NCI-H1105 (cell line): ENCODE measurements around the gene SLC25A11.

Source experiments
- DNase-seq: peaks from one replicate; lab custom pipeline; 2025; lab: John Stamatoyannopoulos, UW

The SLC25A11 gene

DNA sequence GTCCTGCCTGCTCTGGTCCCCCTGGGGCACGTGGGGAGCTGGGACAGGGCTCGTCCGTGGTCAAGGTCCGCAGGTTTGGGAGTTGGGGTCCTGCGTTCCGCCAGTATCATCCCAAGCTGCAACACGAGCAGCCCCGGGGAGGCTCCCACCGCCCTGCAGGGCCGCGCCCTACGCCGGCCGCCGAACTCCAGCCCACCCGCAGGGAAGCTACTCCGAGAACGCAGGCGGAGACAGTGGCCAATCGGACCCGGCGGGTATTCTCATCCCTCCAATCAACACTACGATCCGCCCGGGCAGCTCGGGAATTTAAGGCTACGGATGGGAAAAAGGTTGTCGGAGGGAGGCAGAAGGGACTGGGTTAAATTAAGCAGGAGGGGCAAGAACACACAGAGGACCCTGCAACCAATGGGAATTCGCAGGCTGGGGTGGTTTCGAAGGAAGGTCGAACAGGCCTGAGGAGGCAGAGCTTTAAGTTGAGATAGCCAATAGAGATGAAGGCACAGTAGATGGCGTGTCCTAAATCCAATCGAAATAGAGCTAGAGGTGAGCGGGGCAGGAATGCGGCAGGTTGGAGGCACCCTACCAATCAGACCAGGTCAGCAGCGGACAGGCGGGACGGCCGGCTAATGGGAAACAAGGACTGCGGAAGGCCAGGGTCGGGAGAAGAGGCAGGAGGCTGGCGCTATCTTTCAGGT lies 27.1 kb upstream of the SLC25A11 start:
- DNase-seq, result peak; percentile 99

DNA sequence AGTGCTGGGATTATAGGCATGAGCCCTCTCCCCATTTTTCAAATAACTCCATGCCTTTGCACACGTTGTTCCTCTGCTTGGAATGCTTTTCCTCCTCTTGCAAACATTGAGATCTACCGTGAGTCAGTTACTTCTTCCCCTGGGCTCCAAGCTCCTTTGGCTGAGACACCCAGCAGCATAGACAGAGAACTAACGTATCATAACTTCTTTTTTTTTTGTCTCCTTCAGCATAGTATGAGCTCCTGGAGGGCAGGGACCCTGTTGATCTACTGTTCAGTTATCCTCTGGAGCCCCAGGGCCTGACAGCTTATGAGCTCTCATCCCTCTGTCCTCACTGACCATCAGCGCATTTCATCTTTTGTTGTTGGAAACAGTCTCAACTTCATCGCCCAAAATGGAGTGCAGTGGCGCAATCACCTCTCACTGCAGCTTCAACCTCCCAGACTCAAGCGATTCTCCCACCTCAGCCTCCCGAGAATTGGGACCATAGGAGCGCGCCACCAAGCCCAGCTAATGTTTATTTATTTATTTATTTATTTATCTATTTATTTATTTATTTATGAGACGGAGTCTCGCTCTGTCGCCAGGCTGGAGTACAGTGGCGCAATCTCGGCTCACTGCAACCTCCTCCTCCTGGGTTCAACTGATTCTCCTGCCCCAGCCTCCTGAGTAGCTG lies 25.6 kb upstream of the SLC25A11 start:
- no peak for DNase-seq

DNA sequence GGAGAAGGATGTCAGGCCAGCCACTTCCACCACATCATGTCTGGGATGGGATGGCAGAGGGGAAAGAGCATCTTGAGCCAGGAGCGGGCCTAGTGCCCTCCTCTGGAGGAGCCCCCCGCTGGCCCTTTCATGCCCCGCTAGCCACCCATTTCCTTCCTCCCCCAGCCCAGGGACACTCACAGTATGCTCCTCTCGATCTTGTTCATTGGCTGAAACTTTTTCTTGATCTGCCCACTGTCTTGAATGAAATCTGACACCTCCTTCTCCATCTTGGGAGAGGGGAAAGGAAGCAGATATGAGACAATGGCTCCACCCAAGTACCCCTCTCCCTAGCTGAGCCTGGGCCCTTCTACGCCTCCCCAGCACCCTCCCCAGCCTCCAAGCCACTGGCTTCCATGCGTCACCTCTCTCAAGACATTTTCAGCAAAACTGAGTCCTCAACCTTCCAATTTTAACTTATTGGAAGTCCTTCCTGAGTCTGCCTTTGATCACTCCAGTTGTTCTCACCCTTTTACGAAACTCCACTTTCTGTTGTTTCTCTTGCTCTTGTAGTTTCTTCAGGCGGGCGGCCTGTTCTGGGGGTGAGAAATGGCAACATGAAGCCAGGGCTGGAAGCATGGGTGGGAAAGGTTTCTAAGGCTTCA lies 20.6 kb upstream of the SLC25A11 start:
- DNase-seq, result no peak

DNA sequence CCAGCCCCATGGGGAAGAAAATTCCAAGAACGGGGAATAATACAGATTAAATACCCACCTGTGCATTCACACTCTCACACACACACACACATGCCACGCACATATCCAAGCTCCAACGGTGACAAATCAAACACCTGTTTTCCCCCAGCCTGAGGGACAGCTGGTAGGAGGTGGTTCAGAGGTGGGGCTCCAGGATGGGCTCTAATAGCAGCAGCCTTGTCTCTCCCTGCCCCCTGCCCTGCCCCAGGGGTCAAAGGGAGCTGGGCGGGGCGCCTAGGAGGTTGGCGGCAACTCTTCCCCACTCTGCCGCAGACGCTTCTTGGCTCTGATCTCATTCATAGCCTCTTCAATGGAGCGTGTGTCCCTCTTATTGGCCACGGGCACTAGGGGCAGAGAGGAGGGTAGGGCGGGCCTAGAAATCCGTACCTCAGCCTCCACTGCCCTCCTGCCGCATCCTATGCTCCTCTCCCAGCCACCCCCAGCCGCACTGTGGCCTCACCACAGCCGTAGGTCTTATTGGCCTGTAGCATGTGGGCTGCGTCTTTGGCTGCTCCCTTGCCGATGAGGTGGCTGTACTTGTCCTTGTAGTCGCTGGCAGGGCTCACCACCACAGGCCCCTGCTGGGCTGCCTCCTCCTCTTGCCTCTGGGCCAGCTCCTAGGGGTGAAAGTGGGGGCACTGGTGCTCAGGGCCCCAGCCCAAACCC lies 19.6 kb upstream of the SLC25A11 start:
- no peak for DNase-seq

DNA sequence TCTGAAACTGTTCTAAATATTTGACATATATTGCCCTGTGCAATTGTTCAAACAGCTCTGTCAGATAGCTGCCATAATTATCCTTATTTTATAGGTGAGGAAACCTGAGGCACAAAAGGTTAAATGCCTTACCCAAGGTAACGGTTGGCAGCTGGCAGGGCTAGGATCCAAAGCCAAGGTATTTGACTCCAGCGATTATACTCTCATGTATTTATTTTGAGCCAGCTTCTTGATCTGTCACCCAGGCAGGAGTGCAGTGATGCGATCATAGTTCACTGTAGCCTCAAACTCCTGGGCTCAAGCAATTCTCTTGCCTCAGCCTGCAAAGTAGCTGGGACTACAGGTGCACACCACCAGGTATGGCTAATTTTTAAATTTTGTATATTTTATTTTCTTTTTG lies 18.3 kb upstream of the SLC25A11 start:
- DNase-seq, result no peak

DNA sequence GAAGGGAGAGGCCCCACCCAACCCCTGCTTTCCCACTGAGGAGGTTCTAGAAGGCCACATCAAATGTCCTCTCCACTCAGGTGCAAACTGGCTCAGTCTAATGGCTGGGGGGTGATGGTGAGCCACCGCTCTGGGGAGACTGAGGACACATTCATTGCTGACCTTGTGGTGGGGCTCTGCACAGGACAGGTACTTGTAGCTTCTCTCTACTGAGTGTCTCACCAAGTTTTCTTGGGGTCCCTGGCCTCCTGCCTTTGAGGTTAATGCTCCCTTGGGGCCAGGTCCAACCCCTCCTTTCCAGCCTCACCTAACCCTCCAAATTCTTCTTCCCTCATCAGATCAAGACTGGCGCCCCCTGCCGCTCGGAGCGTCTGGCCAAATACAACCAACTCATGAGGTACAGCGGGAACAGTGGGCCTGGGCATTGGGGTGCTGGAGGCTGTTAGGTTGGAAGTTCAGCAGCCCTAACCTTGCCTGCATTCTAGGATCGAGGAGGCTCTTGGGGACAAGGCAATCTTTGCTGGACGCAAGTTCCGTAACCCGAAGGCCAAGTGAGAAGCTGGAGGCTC lies 16.7 kb upstream of the SLC25A11 start:
- no peak for DNase-seq

DNA sequence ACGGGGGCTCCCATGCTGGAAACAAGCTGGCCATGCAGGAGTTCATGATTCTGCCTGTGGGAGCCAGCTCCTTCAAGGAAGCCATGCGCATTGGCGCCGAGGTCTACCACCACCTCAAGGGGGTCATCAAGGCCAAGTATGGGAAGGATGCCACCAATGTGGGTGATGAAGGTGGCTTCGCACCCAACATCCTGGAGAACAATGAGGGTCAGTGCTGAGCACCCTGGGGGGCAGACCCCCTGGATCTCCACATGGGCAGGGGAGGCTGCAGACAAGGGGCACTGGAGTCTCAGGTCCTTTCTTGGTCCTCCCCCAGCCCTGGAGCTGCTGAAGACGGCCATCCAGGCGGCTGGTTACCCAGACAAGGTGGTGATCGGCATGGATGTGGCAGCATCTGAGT lies 15.2 kb upstream of the SLC25A11 start:
- DNase-seq, result no peak

DNA sequence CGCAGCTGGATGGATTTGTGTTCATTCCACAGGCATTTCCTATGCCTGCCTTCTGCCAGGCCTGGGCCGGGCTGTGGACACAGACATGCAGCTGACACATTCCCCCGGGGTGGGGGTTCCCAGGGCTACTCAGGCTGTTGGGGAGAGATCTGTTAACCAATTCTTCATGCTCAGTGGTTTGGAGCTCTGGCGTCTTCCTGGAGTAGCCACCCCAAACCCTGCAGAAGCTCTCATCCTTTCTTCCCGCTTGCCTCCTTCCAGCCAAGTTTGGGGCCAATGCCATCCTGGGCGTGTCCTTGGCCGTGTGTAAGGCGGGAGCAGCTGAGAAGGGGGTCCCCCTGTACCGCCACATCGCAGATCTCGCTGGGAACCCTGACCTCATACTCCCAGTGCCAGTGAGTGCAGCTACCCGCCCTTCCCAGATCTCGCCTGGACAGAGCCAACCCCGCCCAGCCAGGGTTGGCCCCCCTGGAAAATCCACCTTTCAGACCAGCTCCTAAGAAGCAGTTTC lies 13.7 kb upstream of the SLC25A11 start:
- DNase-seq, result no peak

DNA sequence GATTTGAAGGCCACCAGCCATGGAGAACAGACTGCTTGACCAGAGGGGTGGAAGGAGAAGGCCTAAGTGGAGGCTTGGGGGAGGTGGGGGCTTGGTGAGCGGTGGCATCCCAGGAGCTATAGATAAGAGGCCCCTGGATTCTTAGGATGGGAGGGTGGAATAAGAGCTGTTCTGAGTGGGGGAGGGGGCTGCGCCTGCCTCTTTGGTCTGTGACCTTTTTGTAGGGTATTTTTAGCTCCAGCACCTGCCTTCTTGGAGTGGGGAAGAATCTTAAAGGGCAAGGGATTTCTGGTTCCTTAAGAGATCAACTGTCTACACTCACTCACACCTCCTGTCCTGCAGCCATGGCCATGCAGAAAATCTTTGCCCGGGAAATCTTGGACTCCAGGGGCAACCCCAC lies 11.6 kb upstream of the SLC25A11 start:
- no peak for DNase-seq

DNA sequence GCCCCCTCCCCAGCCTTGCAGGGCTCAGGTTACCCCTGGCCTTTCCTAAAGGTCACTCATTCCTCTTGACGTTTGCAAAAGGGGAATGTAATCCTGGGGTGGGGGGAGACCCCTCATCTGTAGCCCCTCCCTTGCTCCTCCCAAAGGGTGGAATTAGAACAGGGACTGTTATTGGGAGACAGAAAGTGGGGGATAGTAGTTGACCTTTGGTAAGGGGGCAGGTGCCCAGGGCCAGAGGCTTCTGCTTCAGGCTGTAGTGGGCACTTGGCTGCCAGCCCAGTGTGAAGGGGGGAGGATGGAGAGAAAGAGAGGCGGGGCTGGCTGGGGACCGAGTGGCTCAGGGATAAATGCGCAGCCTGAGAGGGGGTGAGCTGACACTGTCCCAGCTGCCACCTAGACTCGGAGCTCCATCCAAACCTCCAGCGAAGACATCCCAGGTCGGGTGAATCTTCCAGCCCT lies 10.9 kb upstream of the SLC25A11 start, which contains the start of gene ENO3:
Gene ENO3, plus strand, starts transcription at position 374 of the 459 bp plus-strand sequence. CDS start 711 bp downstream, outside the sequence.
- peak; percentile 57 for DNase-seq

DNA sequence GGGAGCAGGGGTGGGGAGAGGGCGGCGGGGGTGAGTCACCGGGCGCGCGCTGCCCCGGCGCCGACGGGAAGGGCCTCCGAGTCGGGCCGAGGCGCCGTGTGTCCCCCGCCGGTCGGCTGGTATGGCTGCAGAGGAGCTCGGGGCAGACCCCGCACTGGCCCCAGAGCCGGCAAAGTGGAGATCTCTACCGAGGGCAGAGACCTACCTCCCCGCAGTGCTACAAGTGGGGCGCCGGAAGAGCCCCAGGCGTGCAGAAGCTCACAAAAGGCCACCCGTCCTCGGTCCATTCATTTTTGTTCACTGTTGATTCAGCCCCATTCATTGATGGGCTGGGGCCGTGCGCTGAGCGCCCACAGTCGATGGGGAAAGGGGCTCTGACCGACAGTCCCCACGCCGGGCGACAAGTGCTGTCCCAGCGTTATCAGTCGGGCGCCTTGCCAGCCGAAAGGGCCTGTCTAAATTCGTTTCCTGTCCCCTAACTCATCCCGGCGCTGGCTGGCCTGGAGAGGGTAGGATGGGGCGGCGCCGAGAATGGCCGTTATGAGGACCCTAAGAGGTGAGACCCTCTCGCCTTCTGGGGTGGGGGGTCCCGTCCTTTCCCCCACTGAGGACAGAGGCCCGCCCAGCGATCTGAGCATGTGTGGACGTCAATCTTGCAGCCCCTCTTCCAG lies 10.4 kb upstream of the SLC25A11 start:
- DNase-seq, result peak; percentile 30

DNA sequence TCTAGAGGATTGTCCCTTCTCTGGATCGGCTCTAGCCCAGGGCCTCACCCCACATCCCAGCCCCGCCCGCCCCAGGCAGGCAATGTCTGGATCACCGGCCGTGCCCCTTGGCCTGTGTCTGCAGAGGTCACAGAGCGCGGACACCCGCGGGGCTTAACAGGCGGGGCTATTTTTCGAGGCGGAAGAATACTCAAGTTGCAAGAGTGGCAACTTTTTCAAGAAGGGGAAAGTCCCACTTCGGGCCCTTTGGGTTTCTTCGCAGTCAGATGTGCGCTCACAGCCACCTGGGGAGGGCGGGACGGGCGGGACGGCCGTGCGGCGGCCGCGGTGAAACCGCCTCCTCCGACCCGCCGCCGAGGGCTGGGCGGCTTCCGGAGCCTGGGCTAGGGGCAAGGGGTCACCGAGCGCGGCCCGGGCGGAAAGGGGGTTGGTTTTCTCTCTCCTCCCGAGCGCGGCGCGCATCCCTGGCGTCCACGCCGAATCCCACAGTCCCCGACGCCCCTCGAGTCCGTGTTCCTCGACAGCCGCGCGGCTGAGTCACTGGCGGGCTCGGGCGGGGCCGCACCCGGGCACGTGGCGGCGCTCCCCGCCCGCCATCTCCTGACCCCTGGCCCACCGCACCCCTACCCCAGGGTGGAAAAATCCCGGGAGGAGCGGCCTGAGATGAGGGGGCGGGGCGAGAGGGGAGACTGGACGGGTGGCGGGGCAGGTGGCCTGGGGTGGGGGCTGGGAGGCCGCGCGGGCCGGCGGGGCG lies 9.7 kb upstream of the SLC25A11 start:
- DNase-seq, result peak; percentile 71

DNA sequence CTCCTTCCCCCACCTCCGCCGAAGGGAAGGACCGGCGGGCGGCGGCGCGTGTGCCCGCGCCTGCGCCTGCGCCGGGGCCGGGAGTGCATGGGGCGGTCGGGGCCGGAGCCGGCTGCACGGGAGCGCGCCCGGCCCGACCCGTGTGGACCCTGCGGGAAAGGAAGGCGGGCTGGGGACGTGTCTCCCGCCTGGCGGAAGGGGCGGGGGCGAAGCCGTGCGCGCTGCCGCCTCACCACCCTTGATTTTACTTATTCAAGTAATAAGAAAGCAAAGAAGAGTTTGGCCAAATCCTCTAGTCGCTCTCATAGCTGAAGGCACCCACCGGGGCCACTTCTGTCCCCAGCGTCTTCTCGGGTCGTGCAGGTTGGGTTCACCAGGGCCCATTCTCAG lies 9.1 kb upstream of the SLC25A11 start:
- peak; percentile 84 for DNase-seq

DNA sequence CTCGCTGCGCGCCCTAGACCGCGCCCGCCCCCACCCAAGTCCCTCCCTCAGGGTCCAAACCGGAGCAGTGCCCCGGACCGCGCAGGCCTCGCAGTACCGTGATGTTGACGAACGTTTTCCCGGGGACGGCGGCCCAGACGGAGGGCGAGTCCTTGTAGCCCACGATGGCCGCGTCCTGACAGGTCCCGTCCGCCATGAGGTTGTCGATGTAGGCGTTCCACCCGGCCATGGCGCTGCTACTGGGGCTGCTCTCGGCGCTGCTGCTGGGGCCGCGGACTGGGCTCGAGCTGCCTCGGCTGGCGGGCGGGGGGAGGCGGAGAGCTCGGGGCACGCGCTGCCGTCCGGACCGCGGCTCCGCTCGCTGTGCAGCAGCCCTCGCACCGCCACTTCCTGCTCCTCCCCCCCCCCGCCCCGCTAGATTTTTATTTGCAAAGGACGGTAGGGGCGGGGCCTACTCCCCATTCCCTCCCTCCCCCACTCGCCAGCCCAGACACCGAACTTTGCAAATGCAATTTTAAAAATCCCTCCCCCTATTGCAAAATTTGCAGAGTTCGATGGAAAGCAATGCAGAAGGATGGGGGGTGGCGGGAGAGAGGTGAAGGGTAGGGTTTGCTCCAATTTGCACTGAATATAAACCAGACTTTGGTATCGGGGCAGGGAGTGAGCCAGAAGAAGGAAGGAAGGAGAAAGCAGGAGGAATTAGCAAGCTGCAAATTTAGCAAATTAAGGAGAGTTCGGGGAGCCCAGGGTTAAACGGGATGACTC lies 8.5 kb upstream of the SLC25A11 start, which contains the start of gene PFN1:
Gene PFN1, minus strand, starts transcription at position 365 of the 765 bp plus-strand sequence. Its CDS starts 136 bp downstream, at position 229.
- DNase-seq, result peak; percentile 84

DNA sequence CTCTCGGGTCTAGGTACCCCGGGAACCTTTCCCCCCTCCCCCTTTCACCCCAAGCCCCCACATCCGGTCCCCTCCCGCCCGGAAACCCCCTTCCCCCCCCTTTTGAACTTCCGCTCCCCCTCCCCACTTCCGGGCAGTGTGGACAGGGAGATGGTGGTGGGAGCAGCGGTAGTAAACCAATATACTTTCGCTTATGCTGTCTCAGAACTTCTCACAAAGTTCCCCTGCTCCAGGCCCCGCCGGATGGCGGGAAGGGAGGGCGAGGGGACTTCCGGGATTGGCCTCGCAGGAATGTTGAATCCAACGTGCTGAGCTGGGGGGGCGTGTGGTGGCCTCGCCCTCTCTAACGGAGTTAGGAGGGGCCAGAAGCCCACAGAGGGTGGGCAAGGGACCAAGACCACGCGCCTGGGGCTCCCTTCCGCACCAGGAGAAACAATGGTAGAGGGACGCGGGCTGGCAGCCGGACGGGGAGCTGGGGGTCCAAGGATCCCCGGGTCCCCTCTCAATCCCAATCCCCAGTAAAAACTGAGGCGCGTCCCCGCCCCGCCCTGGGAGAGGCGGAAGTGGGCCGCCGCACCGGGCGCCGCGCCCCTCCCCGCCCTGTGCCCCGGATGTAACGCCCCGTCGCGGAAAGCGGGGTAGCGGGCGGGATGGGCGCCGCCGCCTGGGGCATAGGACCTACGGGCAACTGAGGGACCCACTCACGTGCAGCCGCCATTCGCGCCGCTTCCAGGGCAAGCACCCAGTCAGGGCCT lies 7.7 kb upstream of the SLC25A11 start:
- DNase-seq, result peak; percentile 48

DNA sequence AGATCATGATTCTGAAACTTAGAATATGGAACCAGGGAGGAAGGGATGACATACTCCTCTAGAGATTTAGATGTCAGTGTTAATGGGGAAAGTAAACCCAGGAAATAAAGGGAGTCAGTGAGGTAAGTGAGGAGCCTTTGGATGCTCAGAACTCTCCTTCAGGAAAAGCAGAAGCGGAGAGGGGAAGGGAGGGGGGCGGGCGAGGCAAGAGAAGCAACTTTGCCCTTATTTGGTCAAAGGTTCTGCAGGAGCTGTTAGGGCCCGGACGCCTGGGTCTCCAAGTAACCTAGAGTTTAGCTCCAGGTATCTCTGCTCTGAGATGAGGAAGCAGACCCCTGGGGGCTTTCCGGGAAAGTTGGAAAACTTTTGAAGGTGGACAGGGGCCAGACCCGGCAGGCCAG lies 7.2 kb upstream of the SLC25A11 start:
- no peak for DNase-seq

DNA sequence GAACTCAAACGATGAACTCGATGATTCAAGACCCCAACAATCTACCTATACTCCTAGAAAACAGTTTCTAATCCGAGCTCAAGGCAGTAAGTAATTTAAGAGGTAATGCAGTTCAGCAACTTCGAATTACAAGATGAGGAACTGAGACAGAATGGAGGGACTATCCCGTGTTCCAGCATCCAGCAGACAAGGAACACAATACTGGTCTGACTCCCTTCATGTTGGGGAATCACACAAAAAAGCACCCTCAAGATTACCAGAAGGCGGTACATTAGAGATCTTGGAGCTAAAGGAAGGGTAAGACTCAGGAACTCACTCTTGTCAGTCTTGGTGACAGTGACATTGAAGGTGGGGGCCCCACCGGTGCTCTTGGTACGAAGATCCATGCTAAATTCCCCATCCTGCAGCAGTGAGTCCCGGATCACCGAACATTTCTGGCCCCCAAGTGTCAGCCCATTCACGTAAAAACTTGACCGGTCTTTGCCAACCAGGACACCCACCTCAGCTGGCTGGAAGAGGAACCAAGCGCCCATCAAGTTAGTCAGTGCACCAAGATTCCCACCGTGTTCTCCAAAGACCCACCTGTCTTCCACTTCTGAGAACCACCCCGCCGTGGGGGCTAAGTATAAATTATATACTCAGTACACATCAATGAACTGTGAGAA lies 6.6 kb upstream of the SLC25A11 start:
- no peak for DNase-seq

DNA sequence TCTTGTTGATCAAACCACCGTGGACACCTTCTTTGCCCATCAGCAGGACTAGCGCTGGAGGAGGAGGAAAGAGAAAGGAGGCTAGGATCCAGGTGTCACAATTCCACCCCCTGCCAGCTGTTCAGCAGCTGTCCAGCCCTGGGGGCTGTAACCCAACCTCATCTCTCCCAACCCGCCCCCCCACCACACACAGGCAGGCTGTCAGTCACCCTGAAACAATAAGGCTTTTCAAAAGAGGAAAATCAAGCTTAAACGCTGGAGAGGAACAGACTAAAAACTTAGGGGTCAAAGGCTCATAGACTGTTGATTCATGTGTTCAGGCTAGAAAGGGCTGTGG lies 6.1 kb upstream of the SLC25A11 start:
- DNase-seq, result no peak
